Keratinocyte (primary cell): ENCODE data around the gene C4orf50. TPM values are rescaled to one million over a fixed set of nuclear protein-coding genes. Genes with fewer than 3 reads are reported as not detected.

ENCODE experiments used
- DNase-seq: peaks from one replicate; pipeline ENCODE4 v3.0.0-alpha.2; 2011; ENCODE audit warnings: low read depth, missing footprints, low spot score
- FAIRE-seq: peaks from 2 replicates; lab custom pipeline; 2011; peaks lifted over from hg19 to GRCh38; lab: Jason Lieb, UNC
- H2AFZ ChIP-seq: 2 replicates; pipeline ENCODE4 v1.6.0; 2012; ENCODE audit warnings: low read length, control low read depth, inconsistent platforms; ENCODE audit not compliant: control insufficient read depth
- H3K27ac ChIP-seq: 2 replicates; pipeline ENCODE4 v1.5.1; 2011; ENCODE audit warnings: low read length; ENCODE audit not compliant: control insufficient read depth, insufficient read depth
- H3K27me3 ChIP-seq: 3 replicates; pipeline ENCODE4 v1.6.0; 2011; ENCODE audit warnings: low read length; ENCODE audit not compliant: control insufficient read depth, insufficient read depth; ENCODE audit errors: extremely low read depth
- H3K36me3 ChIP-seq, 2 experiments: 2 replicates in 1 of 2; 3 replicates in 1 of 2; pipeline ENCODE4 v1.5.1; 2011; ENCODE audit warnings: low read length in 2 of 2, mild to moderate bottlenecking in 1 of 2; ENCODE audit not compliant: control insufficient read depth in 2 of 2, insufficient read depth in 2 of 2; ENCODE audit errors: extremely low read depth in 1 of 2
- H3K4me1 ChIP-seq: 3 replicates; pipeline ENCODE4 v1.5.1; 2011; ENCODE audit warnings: low read length; ENCODE audit not compliant: control insufficient read depth, insufficient read depth; ENCODE audit errors: extremely low read depth
- H3K4me2 ChIP-seq: 3 replicates; pipeline ENCODE4 v1.6.0; 2011; ENCODE audit warnings: low read depth, low read length; ENCODE audit not compliant: control insufficient read depth, insufficient read depth; ENCODE audit errors: extremely low read depth
- H3K4me3 ChIP-seq, 3 experiments: fragments of 200-600 bp in 1 of 3; sonication (generic) in 1 of 3; 2 replicates in 2 of 3; 3 replicates in 1 of 3; pipeline ENCODE4 v1.5.1; 2011 to 2016; ENCODE audit warnings: low read length in 3 of 3, mild to moderate bottlenecking in 3 of 3, control low read depth in 2 of 3, inconsistent platforms in 1 of 3, low read depth in 1 of 3, mixed read lengths in 1 of 3, mixed run types in 1 of 3, moderate library complexity in 1 of 3; ENCODE audit not compliant: control insufficient read depth in 2 of 3, insufficient read depth in 2 of 3; ENCODE audit errors: extremely low read depth in 1 of 3
- H3K79me2 ChIP-seq: 2 replicates; pipeline ENCODE4 v1.6.0; 2012; ENCODE audit warnings: low read length; ENCODE audit not compliant: control insufficient read depth, insufficient read depth
- H3K9ac ChIP-seq: 3 replicates; pipeline ENCODE4 v1.6.0; 2011; ENCODE audit warnings: low read length; ENCODE audit not compliant: control insufficient read depth, insufficient read depth; ENCODE audit errors: extremely low read depth
- H3K9me1 ChIP-seq: 3 replicates; pipeline ENCODE4 v1.6.0; 2011; ENCODE audit warnings: low read length; ENCODE audit not compliant: control insufficient read depth, insufficient read depth; ENCODE audit errors: extremely low read depth
- H3K9me3 ChIP-seq: 2 replicates; pipeline ENCODE4 v1.5.1; 2012; ENCODE audit warnings: low read depth, low read length; ENCODE audit not compliant: control insufficient read depth
- H4K20me1 ChIP-seq: 3 replicates; pipeline ENCODE4 v1.6.0; 2011; ENCODE audit warnings: low read length; ENCODE audit not compliant: control insufficient read depth, insufficient read depth; ENCODE audit errors: extremely low read depth
- EZH2 ChIP-seq: IDR thresholded peaks from one replicate; pipeline ENCODE4 v1.6.1; 2012; ENCODE audit warnings: inconsistent platforms, mild to moderate bottlenecking, low read length, moderate library complexity
- dilution Hi-C: fragments of 300-500 bp; cut with MboI; formaldehyde crosslinking; loops from one replicate; pipeline ENCODE4 v1.7.0; 2020; ENCODE audit warnings: low sequenced_read_pairs; ENCODE audit not compliant: extremely low pct_ligation_motif_present
- polyA plus RNA-seq, 5 experiments: library from polyadenylated mRNA; depleted of rRNA in 3 of 5; stranded (reverse) in 3 of 5; stranded (forward) in 1 of 5; unstranded in 1 of 5; fragments of >200 nt; gene quantifications; 1 replicate in 1 of 5; 2 replicates in 3 of 5; 3 replicates in 1 of 5; pipeline versions ENCODE4 v1.2.1 to v1.2.3, GENCODE V29; 2011 to 2012; ENCODE audit warnings: missing spikeins in 2 of 5, low read depth in 1 of 5, low replicate concordance in 1 of 5
- TF ChIP-seq, protein P1 (sequence below), 3 experiments: IDR thresholded peaks in 1 of 3; conservative IDR thresholded peaks in 1 of 3; optimal IDR thresholded peaks in 1 of 3; 2 replicates in 2 of 3; 3 replicates in 1 of 3; pipeline versions ENCODE3 to v1.5.1; 2011; ENCODE audit warnings: low read length in 3 of 3, mild to moderate bottlenecking in 3 of 3, moderate library complexity in 2 of 3, control low read depth in 1 of 3, inconsistent platforms in 1 of 3; ENCODE audit not compliant: insufficient read depth in 2 of 3; ENCODE audit errors: extremely low read depth in 1 of 3

C4orf50 gene
- polyA plus RNA-seq, 1 donor (not counting 4 experiments of a cell fraction or from before 2014, with no cell fraction given), result not detected

DNA sequence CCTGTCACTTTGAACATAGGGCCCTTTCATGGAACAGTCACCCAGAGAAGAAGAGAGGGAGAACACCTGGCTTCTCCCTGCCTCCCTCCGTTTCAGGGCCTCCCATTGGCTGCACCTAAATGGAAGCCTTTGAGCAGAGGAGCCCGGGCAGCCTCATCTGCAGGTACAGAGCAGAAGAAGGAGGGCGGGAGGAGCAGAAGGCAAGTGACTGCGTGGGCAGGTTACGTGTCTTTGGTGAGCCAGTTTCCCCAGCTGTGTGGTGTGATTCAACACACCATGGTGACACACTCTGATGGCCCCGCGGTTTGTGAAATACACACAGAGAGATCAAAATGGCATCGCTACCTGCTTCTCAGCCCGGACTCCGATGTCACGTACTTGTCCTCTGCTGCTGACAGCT is 431 bp downstream of the C4orf50 start:
- Histone ChIP-seq H3K9me3 (no peaks in the 10 kb centered on the region), H2AFZ (no peak overlapping the region), H4K20me1 (no peaks in the 10 kb centered on the region), H3K4me3 (no peak overlapping the region), H3K9me1 (no peaks in the 10 kb centered on the region), H3K4me2 (no peak overlapping the region), H3K9ac (no peak overlapping the region), H3K27me3 (no peaks in the 10 kb centered on the region), H3K79me2 (no peaks in the 10 kb centered on the region), H3K4me1 (no peaks in the 10 kb centered on the region), H3K27ac (no peak overlapping the region), H3K36me3 (no peaks in the 10 kb centered on the region)
- FAIRE-seq (no peak), DNase-seq (no peak)
- dilution Hi-C loops, result no loop called here
- TF ChIP-seq, protein P1, sequence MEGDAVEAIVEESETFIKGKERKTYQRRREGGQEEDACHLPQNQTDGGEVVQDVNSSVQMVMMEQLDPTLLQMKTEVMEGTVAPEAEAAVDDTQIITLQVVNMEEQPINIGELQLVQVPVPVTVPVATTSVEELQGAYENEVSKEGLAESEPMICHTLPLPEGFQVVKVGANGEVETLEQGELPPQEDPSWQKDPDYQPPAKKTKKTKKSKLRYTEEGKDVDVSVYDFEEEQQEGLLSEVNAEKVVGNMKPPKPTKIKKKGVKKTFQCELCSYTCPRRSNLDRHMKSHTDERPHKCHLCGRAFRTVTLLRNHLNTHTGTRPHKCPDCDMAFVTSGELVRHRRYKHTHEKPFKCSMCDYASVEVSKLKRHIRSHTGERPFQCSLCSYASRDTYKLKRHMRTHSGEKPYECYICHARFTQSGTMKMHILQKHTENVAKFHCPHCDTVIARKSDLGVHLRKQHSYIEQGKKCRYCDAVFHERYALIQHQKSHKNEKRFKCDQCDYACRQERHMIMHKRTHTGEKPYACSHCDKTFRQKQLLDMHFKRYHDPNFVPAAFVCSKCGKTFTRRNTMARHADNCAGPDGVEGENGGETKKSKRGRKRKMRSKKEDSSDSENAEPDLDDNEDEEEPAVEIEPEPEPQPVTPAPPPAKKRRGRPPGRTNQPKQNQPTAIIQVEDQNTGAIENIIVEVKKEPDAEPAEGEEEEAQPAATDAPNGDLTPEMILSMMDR (optimal IDR thresholded peaks at IDR 0.05 in 1 of 3, IDR thresholded peaks at IDR 0.05 in 1 of 3, conservative IDR thresholded peaks at IDR 0.05 in 1 of 3; ENCODE audit: extremely low read depth in 1 of 3, insufficient read depth in 2 of 3, low read length in 3 of 3), result no peak
- no peak for TF ChIP-seq EZH2

- Histone ChIP-seq H4K20me1 (no peaks in the 10 kb centered on the region), H3K4me3 (no peak overlapping the region), H3K9ac (no peak overlapping the region), H3K27ac (no peak overlapping the region), H3K27me3 (no peaks in the 10 kb centered on the region), H3K4me1 (no peaks in the 10 kb centered on the region), H3K9me1 (no peaks in the 10 kb centered on the region), H2AFZ (no peak overlapping the region), H3K79me2 (no peaks in the 10 kb centered on the region), H3K36me3 (no peaks in the 10 kb centered on the region), H3K9me3 (no peaks in the 10 kb centered on the region), H3K4me2 (no peak overlapping the region)
- DNase-seq (no peak), FAIRE-seq (no peak)
- TF ChIP-seq, protein P1 (optimal IDR thresholded peaks at IDR 0.05 in 1 of 3, IDR thresholded peaks at IDR 0.05 in 1 of 3, conservative IDR thresholded peaks at IDR 0.05 in 1 of 3; ENCODE audit: extremely low read depth in 1 of 3, insufficient read depth in 2 of 3, low read length in 3 of 3), result no peak
- no peak for TF ChIP-seq EZH2
- dilution Hi-C loops, result no loop called here
Measured at GRCh38 chr4:6017030-6017429, 1.2 kb downstream of the C4orf50 start.
